HG02642 (cell line): ENCODE measurements around the gene C12orf56.
"Not testable (repeated sequence)": the region's sequence is repeated elsewhere in the genome, so short reads cannot be mapped to it uniquely, and the experiment has no call there.

Source experiments
- ATAC-seq: cut with Tn5 transposase; IDR thresholded peaks from one replicate; pipeline ENCODE4 v1.9.1; 2021; ENCODE audit warnings: mild to moderate bottlenecking; ENCODE audit not compliant: unreplicated experiment, poor library complexity

The C12orf56 gene

DNA sequence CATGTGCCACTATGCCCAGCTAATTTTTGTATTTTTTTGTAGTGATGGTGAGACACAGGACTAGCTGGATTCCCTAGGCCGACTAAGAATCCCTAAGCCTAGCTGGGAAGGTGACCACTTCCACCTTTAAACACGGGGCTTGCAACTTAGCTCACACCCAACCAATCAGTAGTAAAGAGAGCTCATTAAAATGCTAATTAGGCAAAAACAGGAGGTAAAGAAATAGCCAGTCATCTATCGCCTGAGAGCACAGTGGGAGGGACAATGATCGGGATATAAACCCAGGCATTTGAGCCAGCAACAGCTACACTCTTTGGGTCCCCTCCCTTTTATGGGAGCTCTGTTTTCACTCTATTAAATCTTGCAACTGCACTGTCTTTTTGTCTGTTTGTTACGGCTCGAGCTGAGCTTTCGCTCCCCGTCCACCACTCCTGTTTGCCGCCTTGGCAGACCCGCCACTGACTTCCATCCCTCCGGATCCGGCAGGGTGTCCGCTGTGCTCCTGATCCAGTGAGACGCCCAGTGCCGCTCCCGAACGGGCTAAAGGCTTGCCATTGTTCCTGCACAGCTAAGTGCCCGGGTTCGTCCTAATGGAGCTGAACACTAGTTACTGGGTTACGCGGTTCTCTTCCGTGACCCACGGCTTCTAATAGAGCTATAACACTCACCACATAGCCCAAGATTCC is 70.9 kb downstream of the C12orf56 start:
- ATAC-seq, result not testable (repeated sequence)

DNA sequence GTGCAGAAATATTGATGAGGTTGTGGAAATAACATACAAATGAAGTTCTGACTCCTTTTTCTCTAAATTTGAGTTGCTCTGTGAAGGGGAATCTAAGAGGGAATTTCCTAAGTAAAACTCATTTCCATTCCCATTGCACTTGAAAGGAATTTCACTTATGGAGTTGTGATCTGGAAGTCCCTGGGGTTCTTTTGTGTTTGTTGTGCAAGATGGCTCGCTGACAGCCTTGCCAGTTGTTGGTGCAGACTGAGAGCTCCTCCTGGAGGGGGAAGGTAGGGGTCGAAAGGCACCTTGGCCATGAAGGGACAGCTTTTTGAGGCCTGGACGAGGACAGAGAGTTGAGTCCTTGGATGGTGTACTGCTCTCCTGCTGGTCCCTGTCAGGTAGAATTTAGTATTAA is 72.0 kb downstream of the C12orf56 start:
- ATAC-seq, result no peak

- ATAC-seq, result no peak
Observed at GRCh38 chr12:64311877-64312276, 78.7 kb downstream of the C12orf56 start.

DNA sequence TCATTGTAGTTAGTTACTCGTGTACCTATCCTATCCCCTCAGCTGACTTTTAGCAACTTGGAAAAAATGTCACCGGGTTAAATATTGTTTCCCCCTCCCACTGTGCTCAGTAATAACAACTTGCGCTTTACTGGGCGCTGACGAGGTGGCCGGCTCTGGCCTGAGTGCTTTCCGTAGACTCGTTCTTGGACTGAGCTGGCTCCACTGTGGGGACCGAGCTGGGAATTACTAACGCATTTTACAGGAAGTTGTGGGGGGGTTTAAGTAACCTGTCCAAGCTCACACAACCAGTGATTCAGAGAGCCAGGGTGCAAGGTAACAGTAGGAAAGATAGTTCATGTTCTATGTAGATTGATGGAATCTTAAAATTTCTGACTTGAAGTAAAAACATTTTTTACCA is 86.0 kb downstream of the C12orf56 start:
- no peak for ATAC-seq

DNA sequence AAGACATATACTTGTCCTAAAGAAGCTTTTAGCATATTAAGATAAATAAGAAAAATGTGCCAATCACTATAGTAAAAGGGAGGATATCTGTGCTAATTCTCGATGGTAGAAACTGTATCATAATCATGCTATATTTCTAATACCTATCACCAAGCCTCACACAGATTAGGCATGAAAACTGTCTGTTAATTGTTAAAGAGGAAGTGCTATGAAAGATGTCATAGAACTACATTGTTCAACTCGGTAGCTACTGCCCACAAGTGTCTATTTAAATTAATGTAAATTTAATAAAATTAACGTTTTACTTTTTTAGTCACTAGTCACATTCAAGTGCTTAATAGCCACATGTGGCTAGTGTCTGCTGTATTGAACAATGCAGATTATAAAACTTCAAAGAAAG is 90.9 kb downstream of the C12orf56 start:
- ATAC-seq, result no peak

GRCh38 chr12:64296301-64296700 is 94.3 kb downstream of the C12orf56 start:
- no peak for ATAC-seq

DNA sequence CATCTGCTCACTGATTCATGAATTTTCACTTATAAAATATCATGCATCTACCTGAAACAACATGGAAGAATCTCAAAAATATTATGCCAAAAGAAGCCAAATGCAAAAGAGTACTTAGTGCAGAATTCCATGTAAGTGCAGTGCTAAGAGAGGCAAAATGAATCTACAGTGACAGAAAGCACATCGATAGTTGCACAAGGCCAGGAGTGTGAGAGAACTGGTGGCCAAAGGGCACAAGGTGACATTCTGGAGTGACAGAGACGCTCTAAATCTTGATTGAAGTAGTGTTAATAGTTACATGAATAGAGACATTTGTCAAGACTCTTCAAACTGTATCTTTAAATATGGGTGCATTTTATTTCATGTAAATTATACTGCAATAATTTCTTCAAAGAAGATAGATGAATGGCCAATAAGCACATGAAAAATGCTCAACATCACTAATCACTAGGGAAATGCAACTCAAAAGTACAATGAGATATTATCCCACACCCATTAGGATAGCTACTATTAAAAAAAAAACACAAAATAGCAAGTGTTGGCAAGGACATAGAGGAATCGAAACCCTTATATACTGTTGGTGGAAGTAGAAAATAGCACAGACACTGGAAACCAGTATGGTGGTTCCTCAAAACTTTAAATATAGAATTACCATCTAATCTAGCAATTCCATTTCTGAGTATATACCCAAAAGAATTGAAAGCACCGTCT is 96.7 kb downstream of the C12orf56 start:
- ATAC-seq, result peak; percentile 41

DNA sequence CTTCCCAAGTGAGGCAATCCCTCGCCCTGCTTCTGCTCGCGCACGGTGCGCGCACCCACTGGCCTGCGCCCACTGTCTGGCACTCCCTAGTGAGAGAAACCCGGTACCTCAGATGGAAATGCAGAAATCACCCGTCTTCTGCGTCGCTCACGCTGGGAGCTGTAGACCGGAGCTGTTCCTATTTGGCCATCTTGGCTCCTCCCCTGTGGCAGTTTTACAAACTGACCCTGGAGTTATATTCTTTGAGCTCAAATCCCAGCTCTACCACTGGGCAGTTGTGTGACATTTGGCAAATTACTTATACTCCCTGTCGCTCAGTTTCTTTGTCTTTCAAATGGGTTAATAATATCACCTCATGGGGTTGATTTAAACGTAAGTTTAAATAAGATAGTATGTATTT is 97.4 kb downstream of the C12orf56 start:
- ATAC-seq, result not testable (repeated sequence)

DNA sequence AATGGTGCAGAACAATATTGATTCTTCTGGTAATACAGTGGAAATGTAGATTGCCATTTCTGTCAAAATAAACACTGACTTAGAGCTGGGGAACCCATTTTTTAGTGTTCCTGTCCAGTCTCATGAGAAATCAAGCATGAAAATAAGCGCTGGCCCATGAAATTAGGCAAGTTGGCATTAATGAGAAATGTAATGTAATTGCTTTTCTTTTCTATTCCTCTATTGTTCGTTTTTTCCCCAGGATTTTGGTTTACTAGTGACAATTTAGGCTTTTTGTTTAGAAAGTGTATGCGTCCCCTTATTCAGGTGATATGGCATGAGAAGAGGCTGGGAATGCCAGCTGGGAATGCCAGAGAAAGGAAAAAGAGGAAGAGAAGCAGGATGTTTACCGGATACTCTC is 104.0 kb downstream of the C12orf56 start:
- no peak for ATAC-seq

DNA sequence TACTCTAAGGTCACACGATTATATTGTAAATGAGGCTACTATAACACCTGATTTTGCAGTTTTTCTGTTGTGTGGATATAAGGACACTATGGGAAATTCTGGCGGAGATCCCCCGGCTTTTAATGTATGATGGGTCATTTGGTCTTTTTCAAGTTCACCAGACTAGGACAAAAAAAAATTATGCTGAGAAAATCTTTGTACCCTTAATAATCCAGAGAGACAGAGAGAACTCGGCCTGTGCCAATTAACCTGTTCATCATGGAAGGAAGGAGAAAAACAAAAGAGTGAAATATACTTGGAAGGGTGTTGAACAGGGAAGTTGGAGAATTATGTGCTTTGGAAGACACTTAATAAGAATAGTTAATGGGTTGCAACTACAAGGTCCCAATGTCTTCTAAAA is 106.3 kb downstream of the C12orf56 start:
- no peak for ATAC-seq

DNA sequence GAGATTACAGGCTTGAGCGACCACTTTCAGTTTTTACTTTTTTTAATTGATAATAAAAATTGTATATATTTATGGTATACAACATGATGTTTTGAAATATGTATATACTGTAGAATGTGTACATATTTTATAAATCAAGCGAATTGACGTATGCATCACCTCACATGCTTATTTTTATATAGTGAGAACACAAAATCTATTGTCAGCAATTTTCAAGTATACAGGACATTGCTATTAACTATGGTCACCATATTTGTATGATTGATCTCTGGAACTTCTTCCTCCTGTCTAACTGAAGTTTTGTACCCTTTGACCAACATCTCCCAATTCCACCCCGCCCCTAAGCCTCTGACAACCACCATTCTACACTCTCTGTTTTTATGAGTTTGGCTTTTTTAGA is 112.1 kb downstream of the C12orf56 start:
- ATAC-seq, result no peak

DNA sequence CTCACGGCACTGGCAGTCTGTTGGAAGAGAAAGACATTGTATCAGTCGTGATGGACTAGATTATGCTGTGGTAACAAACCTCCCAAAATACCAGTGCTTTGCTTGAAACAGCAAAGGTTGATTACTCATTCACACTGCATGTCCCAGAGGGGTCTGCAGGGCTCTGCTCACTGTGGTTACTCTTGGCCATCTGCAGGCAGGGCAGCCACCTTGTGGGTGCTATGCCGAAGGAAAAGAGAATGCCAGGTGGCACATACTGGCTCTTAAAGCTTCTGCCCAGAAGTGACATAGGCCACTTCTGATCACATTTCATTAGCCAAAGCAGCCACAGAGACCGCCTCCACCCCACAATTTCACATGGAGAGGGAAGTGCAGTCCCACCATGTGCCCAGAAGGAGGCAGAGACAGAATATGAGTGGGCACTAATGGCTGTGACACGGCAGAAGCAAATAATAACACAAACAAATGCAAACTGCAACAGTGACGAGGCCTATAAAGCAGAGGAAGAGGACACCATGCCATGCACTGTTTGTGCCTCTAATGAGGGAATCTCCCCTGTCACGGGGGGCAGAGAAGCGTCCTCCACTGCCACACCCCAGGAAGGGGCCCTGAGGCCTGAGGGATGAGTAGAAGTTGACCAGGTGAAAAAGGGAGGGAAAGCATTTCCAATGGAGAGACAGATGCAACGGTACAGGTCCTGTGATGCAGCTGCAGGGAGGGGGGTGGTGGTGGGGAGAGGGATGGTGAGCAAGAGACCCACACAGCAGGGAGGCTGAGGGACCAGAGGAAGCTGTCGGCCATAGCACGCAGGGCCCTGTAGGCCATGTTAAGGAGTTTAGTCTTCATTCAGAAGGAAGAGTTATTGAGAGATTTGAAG is 116.8 kb downstream of the C12orf56 start:
- no peak for ATAC-seq

DNA sequence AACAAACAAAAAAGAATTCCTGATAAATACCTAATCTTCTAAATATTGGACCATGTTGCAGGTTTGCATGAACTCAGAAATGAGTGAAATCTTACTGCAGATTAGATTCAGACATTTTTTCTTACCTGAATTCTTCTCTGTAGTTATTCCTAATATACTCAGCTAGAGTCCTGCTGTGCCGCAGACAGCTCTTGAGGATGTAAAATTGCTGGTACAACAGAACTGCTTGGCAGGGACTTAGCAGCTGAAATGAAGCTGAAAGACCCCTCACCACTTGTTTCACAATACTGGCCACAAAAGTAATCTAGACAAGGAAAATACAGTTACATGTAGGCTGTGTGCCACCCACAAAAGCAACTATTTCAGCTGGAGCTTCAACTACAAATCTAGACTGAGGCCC is 120.1 kb downstream of the C12orf56 start:
- ATAC-seq, result no peak

- no peak for ATAC-seq
Observed at GRCh38 chr12:64269161-64269560, 121.4 kb downstream of the C12orf56 start.

DNA sequence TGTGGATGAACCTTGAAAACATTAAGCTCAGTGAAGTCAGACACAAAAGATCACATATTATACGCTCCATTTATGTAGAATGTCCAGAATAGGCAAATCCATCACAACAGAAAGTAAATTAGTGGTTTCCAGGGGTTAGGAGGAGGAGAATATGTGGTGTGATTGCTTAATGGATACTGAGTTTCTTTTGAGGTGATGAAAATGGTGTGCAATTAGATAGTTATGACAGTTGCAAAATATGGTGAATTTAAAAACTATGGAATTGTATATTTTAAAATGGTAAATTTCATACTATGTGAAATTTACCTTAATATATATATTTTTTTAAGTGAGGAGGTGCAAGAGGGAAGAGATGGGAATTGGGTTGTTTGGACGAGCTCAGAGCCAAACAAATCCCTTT is 122.1 kb downstream of the C12orf56 start:
- ATAC-seq, result no peak

GRCh38 chr12:64265839-64266238 is 124.7 kb downstream of the C12orf56 start:
- ATAC-seq, result no peak

- no peak for ATAC-seq
Observed at GRCh38 chr12:64261813-64262212, 128.7 kb downstream of the C12orf56 start.

- no peak for ATAC-seq
Observed at GRCh38 chr12:64258576-64258975, 132.0 kb downstream of the C12orf56 start.

DNA sequence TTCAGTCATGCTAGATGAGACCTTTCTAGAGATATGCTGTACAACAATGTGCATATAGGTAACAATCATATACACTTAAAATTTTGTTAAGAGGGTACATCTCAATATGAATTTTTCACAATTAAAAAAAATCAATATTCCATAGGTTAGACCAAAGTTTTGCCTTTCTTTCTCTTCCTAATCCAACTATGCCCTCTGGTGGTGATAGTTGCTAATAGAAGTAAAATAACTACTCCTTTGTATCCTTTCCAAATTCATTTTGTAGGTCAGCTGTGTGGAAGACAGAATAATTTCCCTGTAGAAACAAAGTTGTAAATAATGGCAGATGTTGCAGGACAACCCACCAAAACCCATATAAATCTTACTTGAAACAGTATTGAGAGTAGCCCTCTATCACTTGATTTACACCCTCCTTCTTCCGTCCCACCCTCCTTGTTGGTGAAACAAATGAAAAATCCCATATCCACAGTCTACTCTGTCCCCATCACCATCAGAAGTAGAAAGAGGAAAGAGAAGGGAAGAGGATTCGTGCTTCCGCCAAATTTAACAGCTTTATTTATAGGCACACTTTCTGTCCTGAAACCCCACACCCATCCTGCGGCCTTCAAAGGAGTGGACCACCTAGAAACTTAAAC is 134.3 kb downstream of the C12orf56 start:
- no peak for ATAC-seq

- no peak for ATAC-seq
Observed at GRCh38 chr12:64255249-64255648, 135.3 kb downstream of the C12orf56 start.

- ATAC-seq, result no peak
Observed at GRCh38 chr12:64253356-64253755, 137.2 kb downstream of the C12orf56 start.
